Measurements from ENCODE around the gene CFAP58.

CFAP58 gene

GRCh38 chr10:104353325-104354048 lies at the start of gene CFAP58:
Gene CFAP58, plus strand, starts transcription at chr10:104353833. Its CDS starts 65 bp downstream, at chr10:104353898.
- peak; percentile 85 for DNase-seq (ENCODE audit: low read depth)

- no peak for DNase-seq (ENCODE audit: low read depth)
Observed at GRCh38 chr10:104304356-104304745, 49.3 kb upstream of the CFAP58 start.

GRCh38 chr10:104304927-104305326 lies 48.7 kb upstream of the CFAP58 start:
- DNase-seq (ENCODE audit: low read depth), result no peak

GRCh38 chr10:104306897-104307296 lies 46.7 kb upstream of the CFAP58 start:
- no peak for DNase-seq (ENCODE audit: low read depth)

- no peak for DNase-seq (ENCODE audit: low read depth)
Observed at GRCh38 chr10:104307576-104308438, 45.8 kb upstream of the CFAP58 start.

- DNase-seq (ENCODE audit: low read depth), result no peak
Observed at GRCh38 chr10:104308439-104308903, 45.2 kb upstream of the CFAP58 start.

- DNase-seq (ENCODE audit: low read depth), result no peak
Observed at GRCh38 chr10:104309980-104310978, 43.4 kb upstream of the CFAP58 start.

GRCh38 chr10:104311184-104311720 lies 42.4 kb upstream of the CFAP58 start:
- no peak for DNase-seq (ENCODE audit: low read depth)

GRCh38 chr10:104314591-104315485 lies 38.8 kb upstream of the CFAP58 start:
- DNase-seq (ENCODE audit: low read depth), result no peak

- no peak for DNase-seq (ENCODE audit: low read depth)
Observed at GRCh38 chr10:104315486-104315921, 38.1 kb upstream of the CFAP58 start.

GRCh38 chr10:104316321-104317099 lies 37.1 kb upstream of the CFAP58 start:
- DNase-seq (ENCODE audit: low read depth), result no peak

- DNase-seq (ENCODE audit: low read depth), result no peak
Observed at GRCh38 chr10:104317269-104317710, 36.3 kb upstream of the CFAP58 start.

- DNase-seq (ENCODE audit: low read depth), result no peak
Observed at GRCh38 chr10:104317726-104318299, 35.8 kb upstream of the CFAP58 start.

GRCh38 chr10:104318326-104318725 lies 35.3 kb upstream of the CFAP58 start:
- DNase-seq (ENCODE audit: low read depth), result no peak

- DNase-seq (ENCODE audit: low read depth), result no peak
Observed at GRCh38 chr10:104318810-104319741, 34.6 kb upstream of the CFAP58 start.

- DNase-seq (ENCODE audit: low read depth), result no peak
Observed at GRCh38 chr10:104321226-104321625, 32.4 kb upstream of the CFAP58 start.

GRCh38 chr10:104321725-104322415 lies 31.8 kb upstream of the CFAP58 start:
- DNase-seq (ENCODE audit: low read depth), result no peak

- DNase-seq (ENCODE audit: low read depth), result no peak
Observed at GRCh38 chr10:104322416-104322782, 31.2 kb upstream of the CFAP58 start.
